Heart right ventricle (tissue), 16 donors: ENCODE results near the gene STAG2. TPM values are rescaled to one million over a fixed set of nuclear protein-coding genes. Genes with fewer than 3 reads are reported as not detected.

Experiments
- ATAC-seq, 8 donors: fragments of 200-7000 bp; cut with Tn5 transposase; one replicate each; pipeline ENCODE4 v1.9.1; 2020; ENCODE audit warnings: mild to moderate bottlenecking in 8 of 8, moderate library complexity in 8 of 8, moderate number of reproducible peaks in 1 of 8
- DNase-seq, 2 donors: peaks; one replicate each; pipeline ENCODE4 v3.0.0-alpha.2; 2020
- H3K27ac ChIP-seq, 10 donors: fragments of 200-600 bp; sonication (generic) in 2 of 10; one replicate each; pipeline versions ENCODE4 v1.5.0 to v1.8.0; 2020 to 2022; ENCODE audit warnings: mild to moderate bottlenecking in 3 of 10
- H3K27me3 ChIP-seq, 7 donors: fragments of 200-600 bp; one replicate each; pipeline ENCODE4 v1.8.0; 2021 to 2022; ENCODE audit warnings: mild to moderate bottlenecking in 2 of 7
- H3K36me3 ChIP-seq, 9 donors: fragments of 200-600 bp; sonication (generic) in 1 of 9; one replicate each; pipeline versions ENCODE4 v1.5.0 to v1.8.0; 2020 to 2022; ENCODE audit warnings: mild to moderate bottlenecking in 2 of 9
- H3K4me1 ChIP-seq, 9 donors: fragments of 200-600 bp; sonication (generic) in 1 of 9; one replicate each; pipeline versions ENCODE4 v1.5.0 to v1.8.0; 2020 to 2022; ENCODE audit warnings: mild to moderate bottlenecking in 4 of 9
- H3K4me3 ChIP-seq, 10 donors: fragments of 200-600 bp; sonication (generic) in 2 of 10; one replicate each; pipeline versions ENCODE4 v1.5.0 to v1.8.0; 2020 to 2022; ENCODE audit warnings: mild to moderate bottlenecking in 7 of 10, moderate library complexity in 2 of 10
- H3K9me3 ChIP-seq, 11 donors: fragments of 200-600 bp in 10 of 11; sonication (generic) in 2 of 11; one replicate each; pipeline versions ENCODE4 v1.5.0 to v1.8.0; 2013 to 2022; ENCODE audit warnings: mild to moderate bottlenecking in 2 of 11, control low read depth in 1 of 11, moderate library complexity in 1 of 11
- CTCF ChIP-seq, 9 donors: fragments of 200-600 bp; sonication (generic) in 2 of 9; IDR thresholded peaks; one replicate each; pipeline versions ENCODE4 v1.5.0 to v1.8.0; 2021 to 2022; ENCODE audit warnings: antibody characterized with exemption in 9 of 9, mild to moderate bottlenecking in 5 of 9, moderate library complexity in 1 of 9
- WGBS, 2 donors: extraction: QIAGEN DNeasy Blood & Tissue Kit; methylation state at CpG; one replicate each; pipeline ENCODE4 v1.1.7; 2013; ENCODE audit warnings: inconsistent platforms in 1 of 2; 5-methylcytosine and 5-hydroxymethylcytosine counted together
- intact Hi-C, 10 donors: fragments of 100-400 bp; cut with DNase I; formaldehyde crosslinking; loops; one replicate each; pipeline versions ENCODE4 v1.11.1 to v1.14.2; 2022
- long read RNA-seq, 3 donors: library from polyadenylated mRNA; unstranded; transcript quantifications; one replicate each; pipeline ENCODE4 v2.0.0, GENCODE V29; 2020 to 2021
- polyA plus RNA-seq, 2 donors: library from polyadenylated mRNA; stranded (reverse); fragments of 200-250 nt; gene quantifications; one replicate each; pipeline ENCODE4 v1.2.3, GENCODE V29; 2013
- total RNA-seq, 10 donors: library from RNA; stranded (reverse); fragmentation: NEBNext Ultra II Directional in 3 of 10; extraction: Animal tissue kit (Norgen Biotek cat#: 25700) in 3 of 10; gene quantifications; one replicate each; pipeline versions ENCODE4 v1.2.1 to v1.2.4, GENCODE V29; 2021 to 2023
- donor health status: Arrhythmogenic right ventricular cardiomyopathy.
- donor health status: ischemic (EF 13 %, LVEDD 7.1; RV severe dilation, severe dysfunction).
- donor health status: healthy with polysubstance abuse.
- donor health status: DM: no; HTN: yes; CAD: no.
- donor health status: DM: no; HTN: no; CAD: no.
- donor health status: ischemic (EF 25% LVEDD 6.9; RV normal size, moderate dysfunction).
- donor health status: ischemic (EF 25% LVEDD 5.7; RV mildly dilated, moderate dysfunction).
- donor health status: healthy.
- donor health status: DM: yes; HTN: yes; CAD: no.
- donor health status: Ischemic cardiomyopathy.
- donor health status: ischemic (EF 35%, LVEDD 5.7; RV mildly dilated, moderate dysfunction).
- donor health status: nonischemic (EF 11% LVEDD 7.7; RV severe dilation, severe dysfunction).
- donor health status: DM: yes; HTN: yes; CAD: no.
- donor health status: PGD.
- donor health status: ischemic (EF 29% LVEDD 5.4; RV normal size, mild dysfunction).
- donor health status: nonischemic (EF 23%, LVEDD 6.1; RV moderate dilation, normal function).

STAG2 gene
- total RNA-seq (10 to 100 TPM; 26.5 to 36.5 (median 29.7) TPM), polyA plus RNA-seq (10 to 100 TPM; 10.1 to 15.3 TPM)
- long read RNA-seq, donor 1, full-length matches to known transcripts: 9 of 38 reads
- long read RNA-seq, donor 1, partial matches to known transcripts: 8 of 38 reads
- long read RNA-seq, donor 1, other reads (novel, unspliced or antisense): 21 of 38 reads
- long read RNA-seq, donor 2, full-length matches to known transcripts: 19 of 45 reads
- long read RNA-seq, donor 2, partial matches to known transcripts: 7 of 45 reads
- long read RNA-seq, donor 2, other reads (novel, unspliced or antisense): 19 of 45 reads
- long read RNA-seq, donor 3, full-length matches to known transcripts: 11 of 57 reads
- long read RNA-seq, donor 3, partial matches to known transcripts: 10 of 57 reads
- long read RNA-seq, donor 3, other reads (novel, unspliced or antisense): 36 of 57 reads

GRCh38 chrX:123961268-123962005 lies at the start of gene STAG2:
TSS of gene STAG2 (plus strand) at chrX:123961706. CDS start at chrX:124022628, 60,922 bp downstream.
- intact Hi-C loops: loop anchor here in 5 of 10 donors (5.0 to 10.0 kb wide), 3 partner anchors 53 to 63 kb away; no protein-coding TSS in a partner anchor
- peak; percentile 54 to 83 for DNase-seq
- H3K27ac ChIP-seq: peak within 1 kb of the TSS; percentile 95 to 100 (median 99)
- no peaks in the 10 kb centered on the region for H3K27me3 ChIP-seq
- TF ChIP-seq CTCF (IDR thresholded peaks at IDR 0.05): no peak
- WGBS, 2 donors: 0 to 1% methylated on average over 22 to 37 of the region's 38 CpGs
- peaks cover 0 to 3% (median 0%) of the 10 kb centered on the region in 11 donors for H3K9me3 ChIP-seq
- H3K4me1 ChIP-seq: peaks cover 0 to 36% (median 9%) of the 10 kb centered on the region in 9 donors
- H3K4me3 ChIP-seq: peak within 1 kb of the TSS; percentile 64 to 86 (median 80)
- ATAC-seq: peak; percentile 40 to 78 (median 66)
- H3K36me3 ChIP-seq: no peaks in the 10 kb centered on the region

GRCh38 chrX:123917069-123917468 lies 44.4 kb upstream of the STAG2 start:
- no peak for ATAC-seq
- no peak for TF ChIP-seq CTCF (IDR thresholded peaks at IDR 0.05)

GRCh38 chrX:123918106-123918721 lies 43.3 kb upstream of the STAG2 start:
- H3K9me3 ChIP-seq: no peaks in the 10 kb centered on the region
- H3K27ac ChIP-seq: no peak overlapping the region
- DNase-seq (no peak), ATAC-seq (no peak)
- no peak for TF ChIP-seq CTCF (IDR thresholded peaks at IDR 0.05)
- no peak overlapping the region for H3K4me3 ChIP-seq
- no peaks in the 10 kb centered on the region for H3K4me1 ChIP-seq
- 73 to 80% methylated on average over 4 of the region's 4 CpGs for WGBS, 2 donors
- H3K36me3 ChIP-seq: no peaks in the 10 kb centered on the region
- no peaks in the 10 kb centered on the region for H3K27me3 ChIP-seq
- intact Hi-C loops: no loop called here

More at GRCh38 chrX:123917069-123917468, 44.4 kb upstream of the STAG2 start:
- Histone ChIP-seq H3K4me1 (no peaks in the 10 kb centered on the region), H3K36me3 (peaks cover 0 to 3% (median 0%) of the 10 kb centered on the region in 9 donors), H3K27ac (no peak overlapping the region), H3K4me3 (no peak overlapping the region), H3K27me3 (no peaks in the 10 kb centered on the region), H3K9me3 (no peaks in the 10 kb centered on the region)
- no peak for DNase-seq
- intact Hi-C loops: no loop called here

GRCh38 chrX:123920105-123920785 lies 41.3 kb upstream of the STAG2 start:
- WGBS, 2 donors: 82 to 84% methylated on average over 1 of the region's 1 CpG
- Histone ChIP-seq H3K36me3 (no peaks in the 10 kb centered on the region), H3K9me3 (no peaks in the 10 kb centered on the region), H3K4me3 (no peak overlapping the region), H3K27me3 (no peaks in the 10 kb centered on the region), H3K27ac (no peak overlapping the region), H3K4me1 (no peaks in the 10 kb centered on the region)
- ATAC-seq (no peak), DNase-seq (no peak)
- intact Hi-C loops: no loop called here
- TF ChIP-seq CTCF (IDR thresholded peaks at IDR 0.05): no peak
